Thyroid gland (tissue), 4 donors: ENCODE measurements around the gene FAM72A. TPM values are rescaled to one million over a fixed set of nuclear protein-coding genes. Genes with fewer than 3 reads are reported as not detected.
"Not testable (repeated sequence)": the region's sequence is repeated elsewhere in the genome, so short reads cannot be mapped to it uniquely, and the experiment has no call there.

Source experiments
- DNase-seq, 2 donors: peaks; one replicate each; pipeline ENCODE4 v3.0.0-alpha.2; 2019
- H3K27ac ChIP-seq, 3 donors: fragments of 200-600 bp; sonication (generic); 1 replicate in 2 of 3; 2 replicates in 1 of 3; pipeline ENCODE4 v1.5.1; 2016 to 2019; ENCODE audit warnings: mild to moderate bottlenecking in 1 of 3, moderate library complexity in 1 of 3
- H3K27me3 ChIP-seq: fragments of 200-600 bp; sonication (generic); one replicate; pipeline ENCODE4 v1.5.1; 2019
- H3K36me3 ChIP-seq, 2 donors: fragments of 200-600 bp; sonication (generic); one replicate each; pipeline ENCODE4 v1.5.1; 2016 to 2019
- H3K4me1 ChIP-seq, 2 donors: fragments of 200-600 bp; sonication (generic); one replicate each; pipeline ENCODE4 v1.5.1; 2017 to 2019
- H3K4me3 ChIP-seq, 3 donors: fragments of 200-600 bp; sonication (generic); replicated peaks in 1 of 3; 1 replicate in 2 of 3; 2 replicates in 1 of 3; pipeline ENCODE4 v1.5.1; 2016; ENCODE audit warnings: mild to moderate bottlenecking in 1 of 3
- H3K9me3 ChIP-seq: fragments of 200-600 bp; sonication (generic); one replicate; pipeline ENCODE4 v1.5.1; 2017
- WGBS, 2 donors: methylation state at CpG; one replicate each; pipeline ENCODE4 v1.1.5; 2017; 5-methylcytosine and 5-hydroxymethylcytosine counted together
- intact Hi-C: fragments of 100-400 bp; cut with DNase I; formaldehyde crosslinking; loops from one replicate; pipeline ENCODE4 v1.15.1; 2023
- total RNA-seq, 4 donors: library from RNA; depleted of rRNA; stranded (reverse); fragments of >200 nt; gene quantifications; one replicate each; pipeline ENCODE4 v1.2.3, GENCODE V29; 2016

Gene FAM72A
- total RNA-seq, 4 donors from 2014 or later, result not detected

DNA sequence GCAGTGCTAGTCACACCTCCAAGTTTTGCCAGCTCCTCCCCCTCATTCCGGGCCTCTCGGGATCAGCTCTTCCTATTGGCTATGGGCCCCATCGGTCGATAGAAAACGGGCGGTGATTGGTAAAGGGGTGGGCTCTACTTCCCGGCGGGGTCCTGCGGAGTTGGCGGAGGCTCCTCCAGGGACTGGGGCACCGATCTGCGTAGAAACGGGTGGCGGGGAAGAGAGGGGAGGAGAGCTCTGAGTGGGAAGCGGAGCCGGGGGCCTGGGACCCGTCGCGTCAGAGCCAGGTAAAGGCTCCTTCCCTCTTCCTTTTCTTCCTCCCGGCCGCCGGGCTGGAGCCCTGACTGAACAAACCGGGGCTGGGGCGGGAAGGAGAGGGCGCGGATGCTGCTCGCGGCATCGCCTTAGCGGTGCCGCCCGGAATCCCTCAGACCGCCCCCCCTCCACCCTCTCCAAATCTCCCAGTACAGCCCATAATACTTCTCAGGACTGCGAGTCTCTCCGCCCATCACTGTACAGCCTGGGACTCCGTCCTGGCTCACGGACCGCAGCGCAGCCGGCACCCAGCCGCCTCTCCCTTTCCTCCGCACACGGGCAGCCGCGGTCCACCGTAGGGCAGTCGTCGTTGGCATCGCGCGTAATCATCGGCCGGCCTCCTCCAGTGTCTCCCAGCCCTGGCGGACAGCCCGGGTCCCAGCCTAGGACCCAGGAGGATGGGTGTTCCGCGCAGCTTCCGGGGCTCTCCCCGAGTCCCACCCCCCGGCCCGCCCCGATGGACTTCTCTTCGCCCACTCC, 922 bp upstream of the FAM72A start, which contains the start of gene SRGAP2:
Gene SRGAP2, plus strand, starts transcription at position 178 of the 795 bp plus-strand sequence. CDS start 2,430 bp downstream, outside the sequence.
- intact Hi-C loops, H3K27me3 ChIP-seq, H3K36me3 ChIP-seq, H3K9me3 ChIP-seq, H3K4me1 ChIP-seq: not testable (repeated sequence)
- H3K4me3 ChIP-seq, result peak within 1 kb of the TSS in 2 of 3 donors; percentile 33 to 49
- peak; percentile 41 to 50 for DNase-seq
- peak within 1 kb of the TSS in 2 of 3 donors; percentile 44 to 73 for H3K27ac ChIP-seq
- 1% methylated on average over 12 of the region's 63 CpGs; no CpG with 5 or more reads in 1 of the 2 donors for WGBS, 2 donors

DNA sequence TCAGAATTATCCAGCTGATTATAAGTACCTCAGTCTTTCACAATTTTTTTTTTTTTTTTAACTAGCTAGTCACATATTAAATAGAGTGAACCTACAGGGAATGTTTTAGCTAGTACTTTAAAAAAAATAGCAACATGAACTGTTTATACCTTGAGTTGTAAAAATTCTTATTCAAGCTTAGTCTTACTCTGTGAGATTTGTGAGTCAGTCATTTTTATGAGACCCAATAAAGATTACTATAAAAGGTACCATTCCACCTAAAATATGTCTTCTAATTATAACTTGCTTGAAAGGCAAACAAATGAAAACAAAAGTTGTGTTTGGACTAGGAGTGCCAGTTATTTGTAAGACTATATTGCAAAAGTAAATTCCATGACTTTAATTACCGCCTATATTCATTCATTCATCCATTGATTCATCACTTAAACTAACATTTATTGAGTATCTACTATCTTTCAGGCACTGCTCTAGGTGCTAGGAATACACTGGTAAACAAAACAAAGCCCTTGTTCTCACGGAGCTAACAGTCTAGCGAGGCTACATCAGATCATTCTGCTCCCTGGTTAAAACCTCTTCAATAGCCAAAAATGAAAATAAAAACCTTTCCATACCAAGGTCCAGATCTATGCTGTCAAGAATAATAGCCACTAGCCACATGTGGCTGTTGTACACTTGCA, 5.8 kb downstream of the FAM72A start:
- intact Hi-C loops, H3K4me1 ChIP-seq, H3K27me3 ChIP-seq, H3K4me3 ChIP-seq, H3K36me3 ChIP-seq, H3K9me3 ChIP-seq, DNase-seq, H3K27ac ChIP-seq: not testable (repeated sequence)
- WGBS, 2 donors, result 86 to 94% methylated on average over 2 of the region's 3 CpGs

DNA sequence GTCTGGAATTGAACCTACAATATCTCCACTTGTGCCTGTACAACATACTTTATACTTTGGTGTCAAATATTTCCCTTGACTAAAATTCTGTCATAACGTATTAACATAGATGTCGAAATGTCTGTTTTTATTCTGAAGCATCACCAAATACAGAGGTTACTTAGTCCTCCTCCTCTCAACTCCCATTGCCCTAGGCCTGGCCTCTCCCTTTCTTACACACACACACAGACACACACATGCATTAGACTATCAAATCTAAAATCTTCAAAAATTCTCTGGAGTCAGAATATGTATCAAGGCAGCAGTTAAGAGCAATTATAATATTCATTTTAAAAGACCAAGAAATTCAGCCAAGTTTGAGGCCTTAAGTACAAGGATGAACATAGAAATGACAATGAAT, 7.5 kb downstream of the FAM72A start:
- H3K27me3 ChIP-seq, H3K4me1 ChIP-seq, H3K4me3 ChIP-seq, H3K9me3 ChIP-seq, H3K27ac ChIP-seq, intact Hi-C loops, DNase-seq, H3K36me3 ChIP-seq: not testable (repeated sequence)
- WGBS, 2 donors, result no CpG with 5 or more reads among the region's 2 CpGs

DNA sequence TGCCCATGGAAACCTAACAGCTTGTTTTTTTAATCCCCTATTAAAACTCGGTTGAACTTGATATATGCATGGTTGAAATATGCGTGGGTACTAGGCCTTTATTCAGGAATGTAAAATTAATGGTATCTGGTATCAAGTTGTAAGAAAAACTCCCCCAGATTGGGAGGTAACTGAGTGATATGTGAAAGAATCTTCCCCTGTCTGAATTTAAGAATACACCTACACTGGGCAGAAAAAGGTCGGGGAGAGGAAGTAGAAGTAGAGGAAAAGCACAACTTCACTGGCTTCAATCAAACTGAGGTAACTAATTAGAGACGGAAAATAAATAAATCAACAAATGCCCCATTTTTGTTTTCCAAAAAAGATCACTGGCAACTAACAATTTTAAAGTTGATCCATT, 15.8 kb downstream of the FAM72A start:
- H3K9me3 ChIP-seq, DNase-seq, H3K4me3 ChIP-seq, H3K4me1 ChIP-seq, H3K27ac ChIP-seq, H3K27me3 ChIP-seq, H3K36me3 ChIP-seq, intact Hi-C loops: not testable (repeated sequence)
- WGBS, 2 donors, result 80 to 89% methylated on average over 2 to 3 of the region's 4 CpGs

DNA sequence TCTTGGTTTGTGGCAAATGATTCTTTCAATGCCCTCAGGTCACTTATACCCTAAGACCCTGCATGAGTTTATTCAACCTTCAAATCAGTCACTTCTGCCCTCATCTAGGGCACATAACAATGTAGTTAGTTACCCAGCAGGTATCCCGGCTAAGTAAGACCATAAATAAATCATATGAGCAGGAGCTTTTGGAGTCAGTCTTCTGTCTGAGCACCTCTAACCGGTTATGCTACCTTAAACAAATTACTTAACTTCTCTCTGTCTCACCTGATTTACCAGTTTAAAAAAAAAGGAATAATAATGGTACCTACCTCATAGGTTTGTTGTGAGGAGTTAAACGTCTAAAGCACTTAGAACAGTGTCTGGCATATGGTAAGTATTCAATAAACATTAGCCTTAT, 16.9 kb downstream of the FAM72A start:
- H3K9me3 ChIP-seq, H3K4me1 ChIP-seq, intact Hi-C loops, H3K27me3 ChIP-seq, DNase-seq, H3K36me3 ChIP-seq, H3K4me3 ChIP-seq, H3K27ac ChIP-seq: not testable (repeated sequence)
- no CpG with 5 or more reads among the region's 3 CpGs for WGBS, 2 donors

DNA sequence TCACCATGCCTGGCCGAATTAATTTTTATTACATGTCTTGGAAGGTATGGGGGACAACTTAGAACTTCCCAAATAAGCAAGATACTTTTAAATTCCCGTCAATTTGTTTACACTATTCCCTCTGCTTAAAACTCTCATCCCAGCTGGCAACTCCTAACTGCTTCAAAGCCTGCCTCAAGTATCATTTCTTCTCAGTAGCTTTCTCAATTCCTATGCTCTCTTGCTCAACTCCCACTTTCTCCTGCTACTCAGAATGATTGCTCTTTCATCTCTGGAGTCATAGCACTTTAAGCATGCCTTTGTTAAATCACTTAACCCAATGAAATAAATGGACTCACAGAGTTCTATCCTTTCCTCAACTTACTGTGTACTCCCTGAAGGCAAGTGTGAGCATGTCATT, 18.9 kb downstream of the FAM72A start:
- H3K27me3 ChIP-seq, H3K4me3 ChIP-seq, H3K27ac ChIP-seq, H3K36me3 ChIP-seq, intact Hi-C loops, H3K4me1 ChIP-seq, H3K9me3 ChIP-seq, DNase-seq: not testable (repeated sequence)
- whole genome bisulfite sequencing, 2 donors, result no CpG with 5 or more reads among the region's 2 CpGs

DNA sequence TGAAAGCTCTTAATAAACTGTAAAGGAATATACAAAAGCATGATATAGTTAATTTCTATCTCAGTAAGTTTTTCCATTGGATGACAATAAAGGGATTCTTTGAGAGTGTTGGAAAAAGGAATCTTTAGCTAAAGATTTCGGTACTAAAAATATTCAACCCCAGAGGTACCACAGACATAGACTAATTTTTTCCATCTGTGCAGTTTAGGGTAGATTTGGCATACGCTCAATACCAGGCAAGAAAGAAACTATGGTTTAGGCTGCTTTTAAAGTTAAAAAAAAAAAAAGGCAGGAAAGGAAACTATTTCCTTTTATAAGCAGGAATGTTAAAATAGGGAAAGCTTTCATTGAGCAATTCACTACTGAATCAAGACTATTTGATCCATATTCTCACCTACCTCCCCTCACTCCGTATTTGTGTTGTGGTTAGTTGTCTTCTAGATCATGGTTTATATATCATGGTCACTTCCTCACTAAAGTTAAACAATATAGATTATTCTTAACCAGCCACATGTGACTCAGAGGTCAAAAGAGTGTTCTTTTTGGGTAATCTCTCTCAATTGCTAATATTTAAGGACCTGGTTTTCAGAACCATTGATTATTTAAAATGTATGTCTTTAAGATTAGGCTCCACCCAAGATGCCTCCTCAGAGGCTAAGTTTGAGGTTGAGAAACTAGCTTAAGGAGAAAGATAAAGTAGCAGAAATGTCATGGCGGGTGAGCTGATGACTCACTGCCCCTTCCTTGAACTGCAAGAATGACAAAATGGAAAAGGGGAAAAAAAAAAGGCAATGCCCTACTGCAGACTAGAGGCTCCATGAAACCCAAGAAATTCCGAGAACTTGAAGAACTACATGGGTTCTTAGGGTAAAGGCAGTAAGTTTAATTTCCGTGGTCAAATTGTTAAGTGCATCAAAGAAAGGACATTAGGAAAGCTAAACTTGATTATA, 20.0 kb downstream of the FAM72A start:
- H3K27ac ChIP-seq, H3K27me3 ChIP-seq, H3K4me1 ChIP-seq, DNase-seq, H3K9me3 ChIP-seq, H3K4me3 ChIP-seq, H3K36me3 ChIP-seq, intact Hi-C loops: not testable (repeated sequence)
- WGBS, 2 donors, result 81 to 84% methylated on average over 5 of the region's 6 CpGs

DNA sequence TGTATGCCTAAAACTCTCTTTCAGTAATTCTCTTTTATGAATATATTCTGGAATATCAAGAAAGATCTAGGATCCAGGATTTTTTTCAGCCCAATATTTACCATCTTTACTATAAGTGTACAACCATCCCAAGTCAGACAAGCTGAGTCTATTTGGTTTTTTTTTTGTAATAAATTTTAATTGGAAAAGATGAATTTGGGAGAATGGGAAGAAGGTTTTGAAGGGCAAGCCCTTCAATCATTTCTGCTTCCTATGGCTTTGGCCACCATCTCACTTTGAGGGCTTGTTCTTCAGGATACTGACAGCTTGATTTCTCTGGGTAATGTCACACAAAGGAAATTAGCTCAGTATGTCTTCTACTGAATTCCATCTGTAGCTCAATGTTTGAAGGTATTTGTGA, 23.0 kb downstream of the FAM72A start:
- intact Hi-C loops, DNase-seq, H3K9me3 ChIP-seq: not testable (repeated sequence)

DNA sequence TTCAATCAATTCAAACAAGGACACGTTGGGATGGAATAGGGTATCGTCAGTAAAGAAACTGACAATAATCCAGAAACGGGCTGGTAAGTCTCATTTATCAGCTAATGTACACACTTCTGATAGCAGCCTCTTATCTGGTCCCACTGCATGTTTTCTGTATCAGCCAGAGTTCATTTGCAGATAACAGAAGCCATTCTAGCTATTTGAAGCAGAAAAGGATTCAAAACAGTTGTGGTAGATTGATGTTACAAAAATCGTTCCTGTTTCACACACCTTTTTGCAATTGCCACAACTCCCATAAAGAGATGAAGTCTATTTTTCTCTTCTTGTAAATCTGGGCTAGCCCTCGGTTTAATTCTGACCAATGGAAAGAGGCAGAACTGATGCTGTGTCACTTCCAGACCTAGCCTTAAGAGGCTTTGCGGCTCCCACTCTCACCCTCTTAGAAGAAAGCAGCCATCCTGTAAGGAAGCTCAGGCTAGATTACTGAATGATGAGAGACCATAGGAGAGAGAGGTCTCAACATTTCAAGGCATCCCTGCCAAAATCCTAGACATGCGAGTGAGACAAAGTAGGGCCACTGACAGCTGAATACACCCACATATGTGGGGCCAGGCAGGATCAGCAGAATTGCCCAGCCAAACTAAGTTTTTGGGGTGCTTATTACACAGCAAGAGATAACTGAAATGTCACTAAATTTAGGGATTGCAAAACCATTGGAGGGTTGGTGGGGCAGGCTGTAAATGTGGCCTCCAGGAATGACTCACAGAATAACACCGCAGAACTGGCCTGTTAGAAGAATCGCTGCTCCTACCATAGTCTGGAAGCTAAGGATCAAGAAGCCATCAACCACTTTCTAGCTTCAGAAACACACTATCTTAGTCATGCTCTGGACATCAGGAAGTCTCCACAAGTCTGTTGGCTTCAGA, 24.3 kb downstream of the FAM72A start:
- intact Hi-C loops, H3K27ac ChIP-seq, H3K36me3 ChIP-seq, H3K27me3 ChIP-seq, H3K4me3 ChIP-seq, H3K4me1 ChIP-seq, DNase-seq, H3K9me3 ChIP-seq: not testable (repeated sequence)
- 86 to 90% methylated on average over 9 of the region's 9 CpGs for WGBS, 2 donors

More for the DNA sequence above, 23.0 kb downstream of the FAM72A start:
- not testable (repeated sequence) for H3K27ac ChIP-seq, H3K4me3 ChIP-seq, H3K36me3 ChIP-seq, H3K27me3 ChIP-seq, H3K4me1 ChIP-seq

DNA sequence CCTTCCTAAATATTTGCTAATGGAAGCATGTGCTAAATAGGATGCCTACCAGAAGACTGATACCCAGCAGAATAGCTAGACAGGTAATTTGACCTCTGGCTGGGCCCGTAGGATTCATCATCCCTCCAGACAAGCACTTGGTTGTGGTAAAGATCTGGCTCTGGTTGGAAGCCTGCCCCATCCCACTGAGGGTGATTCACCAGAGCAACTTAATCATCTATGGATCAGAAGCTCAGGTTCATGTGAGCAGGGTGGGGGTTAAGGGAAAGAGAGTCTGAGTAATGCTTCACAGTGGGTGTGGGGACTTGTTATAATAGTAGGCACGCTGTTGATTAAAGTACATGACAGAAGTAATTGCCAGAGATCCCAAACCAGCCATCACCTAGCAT, 26.5 kb downstream of the FAM72A start:
- intact Hi-C loops, H3K4me3 ChIP-seq, H3K4me1 ChIP-seq, H3K27ac ChIP-seq, H3K9me3 ChIP-seq, DNase-seq, H3K36me3 ChIP-seq, H3K27me3 ChIP-seq: not testable (repeated sequence)
- WGBS, 2 donors, result no CpG with 5 or more reads among the region's 2 CpGs

DNA sequence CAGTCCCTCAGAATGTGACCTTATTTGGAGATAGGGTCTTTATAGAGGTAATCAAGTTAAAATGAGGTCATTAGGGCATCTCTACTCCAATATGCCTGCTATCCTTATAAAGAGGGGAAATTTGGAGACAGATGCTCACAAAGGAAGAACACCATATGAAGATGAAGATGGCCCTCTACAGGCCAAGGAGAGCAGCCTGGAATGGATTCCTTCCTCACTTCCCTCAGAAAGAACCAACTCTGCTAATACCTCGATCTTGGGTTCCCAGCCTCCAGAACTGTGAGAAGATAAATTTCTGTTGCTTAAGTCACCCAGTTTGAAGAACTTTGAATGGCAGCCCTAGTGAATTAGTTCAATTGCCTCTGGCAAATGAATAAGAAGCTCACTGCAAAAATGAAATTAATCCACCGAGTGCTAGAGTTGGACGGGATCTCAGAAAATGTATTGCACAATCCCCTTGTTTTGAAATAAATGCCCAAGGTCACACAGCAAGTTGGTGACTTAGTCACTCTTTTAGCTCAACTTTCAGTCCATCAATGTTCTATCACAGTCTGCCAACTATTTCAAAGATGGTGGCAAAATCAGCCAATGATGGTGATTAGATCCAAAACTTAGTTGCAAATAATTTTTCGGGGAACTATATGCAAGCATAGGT, 27.1 kb downstream of the FAM72A start:
- H3K9me3 ChIP-seq, H3K4me3 ChIP-seq, H3K27ac ChIP-seq, H3K4me1 ChIP-seq, H3K36me3 ChIP-seq, H3K27me3 ChIP-seq, intact Hi-C loops, DNase-seq: not testable (repeated sequence)
- 90 to 93% methylated on average over 1 of the region's 4 CpGs for WGBS, 2 donors
